ENCODE data around the gene CD101.

The CD101 gene

DNA sequence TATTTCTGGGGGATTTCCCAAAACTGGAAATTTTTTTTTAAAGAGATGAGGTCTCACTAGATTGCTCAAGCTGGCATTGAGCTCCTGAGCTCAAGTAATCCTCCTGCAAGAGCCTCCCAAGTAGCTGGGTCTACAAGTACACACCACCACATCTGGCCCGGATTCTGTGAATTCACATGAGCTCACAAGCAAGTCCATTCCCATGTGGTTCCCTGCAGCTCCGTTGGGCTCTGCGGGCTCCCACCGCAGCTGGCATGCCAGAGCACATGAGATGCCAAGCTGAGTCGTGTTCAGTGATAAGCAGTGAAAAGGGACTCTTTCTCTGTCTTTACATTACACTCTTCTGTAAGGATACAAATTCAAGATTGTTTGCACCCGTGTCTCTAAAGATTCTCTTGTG, 36.7 kb downstream of the CD101 start:
- Histone ChIP-seq H3K4me2 (ENCODE audit: insufficient read depth, low read length) (no peak overlapping the region), H3K4me3 (ENCODE audit: low read depth in 1 of 2, low read length in 2 of 2) (no peak overlapping the region), H4K20me1 (ENCODE audit: insufficient read depth, low read length) (no peaks in the 10 kb centered on the region), H3K79me2 (ENCODE audit: insufficient read depth, low read length) (no peaks in the 10 kb centered on the region), H3K9ac (ENCODE audit: low read depth, low read length) (no peak overlapping the region), H3K9me3 (ENCODE audit: insufficient read depth, low read length, severe bottlenecking) (no peaks in the 10 kb centered on the region), H2AFZ (ENCODE audit: low read depth, low read length) (no peak overlapping the region), H3K27ac (ENCODE audit: low read length) (no peak overlapping the region), H3K4me1 (ENCODE audit: insufficient read depth, low read length) (no peaks in the 10 kb centered on the region), H3K36me3 (ENCODE audit: insufficient read depth, low read length) (no peaks in the 10 kb centered on the region), H3K27me3 (ENCODE audit: insufficient read depth, low read length, poor library complexity) (no peaks in the 10 kb centered on the region)
- no peak for ATAC-seq (ENCODE audit: insufficient read depth, low read depth)
- DNase-seq = no peak
- TF ChIP-seq, protein P1, sequence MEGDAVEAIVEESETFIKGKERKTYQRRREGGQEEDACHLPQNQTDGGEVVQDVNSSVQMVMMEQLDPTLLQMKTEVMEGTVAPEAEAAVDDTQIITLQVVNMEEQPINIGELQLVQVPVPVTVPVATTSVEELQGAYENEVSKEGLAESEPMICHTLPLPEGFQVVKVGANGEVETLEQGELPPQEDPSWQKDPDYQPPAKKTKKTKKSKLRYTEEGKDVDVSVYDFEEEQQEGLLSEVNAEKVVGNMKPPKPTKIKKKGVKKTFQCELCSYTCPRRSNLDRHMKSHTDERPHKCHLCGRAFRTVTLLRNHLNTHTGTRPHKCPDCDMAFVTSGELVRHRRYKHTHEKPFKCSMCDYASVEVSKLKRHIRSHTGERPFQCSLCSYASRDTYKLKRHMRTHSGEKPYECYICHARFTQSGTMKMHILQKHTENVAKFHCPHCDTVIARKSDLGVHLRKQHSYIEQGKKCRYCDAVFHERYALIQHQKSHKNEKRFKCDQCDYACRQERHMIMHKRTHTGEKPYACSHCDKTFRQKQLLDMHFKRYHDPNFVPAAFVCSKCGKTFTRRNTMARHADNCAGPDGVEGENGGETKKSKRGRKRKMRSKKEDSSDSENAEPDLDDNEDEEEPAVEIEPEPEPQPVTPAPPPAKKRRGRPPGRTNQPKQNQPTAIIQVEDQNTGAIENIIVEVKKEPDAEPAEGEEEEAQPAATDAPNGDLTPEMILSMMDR (IDR thresholded peaks at IDR 0.05; ENCODE audit: borderline replicate concordance, extremely low read depth, low read length, poor library complexity, severe bottlenecking) = no peak
- no peak for TF ChIP-seq EZH2 (IDR thresholded peaks at IDR 0.05; ENCODE audit: borderline replicate concordance, low read depth, low read length, severe bottlenecking)

DNA sequence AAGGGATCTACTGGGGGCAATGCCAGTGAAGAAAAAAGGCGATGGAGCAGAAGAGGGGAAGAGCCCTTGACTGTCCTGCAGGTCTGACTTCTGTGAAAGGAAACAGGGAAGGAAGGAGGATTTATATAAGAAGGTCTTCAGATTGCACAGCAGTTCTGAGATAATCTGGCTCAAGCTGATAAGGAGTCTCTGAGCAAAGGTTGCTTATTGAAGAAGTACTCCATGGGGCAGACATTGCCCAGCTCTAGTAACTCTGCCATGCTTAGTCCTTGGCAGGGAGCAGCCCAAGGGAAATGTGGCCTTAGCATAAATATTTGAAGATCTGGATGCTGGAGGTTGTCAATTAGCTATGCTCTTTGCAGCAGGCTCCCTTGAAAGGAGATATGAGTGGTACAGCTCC, 42.7 kb downstream of the CD101 start:
- Histone ChIP-seq H3K36me3 (ENCODE audit: insufficient read depth, low read length) (peaks cover 9% of the 10 kb centered on the region), H4K20me1 (ENCODE audit: insufficient read depth, low read length) (no peaks in the 10 kb centered on the region), H3K27me3 (ENCODE audit: insufficient read depth, low read length, poor library complexity) (no peaks in the 10 kb centered on the region), H3K27ac (ENCODE audit: low read length) (no peak overlapping the region), H2AFZ (ENCODE audit: low read depth, low read length) (no peak overlapping the region), H3K9me3 (ENCODE audit: insufficient read depth, low read length, severe bottlenecking) (no peaks in the 10 kb centered on the region), H3K9ac (ENCODE audit: low read depth, low read length) (no peak overlapping the region), H3K79me2 (ENCODE audit: insufficient read depth, low read length) (no peaks in the 10 kb centered on the region), H3K4me1 (ENCODE audit: insufficient read depth, low read length) (no peaks in the 10 kb centered on the region), H3K4me3 (ENCODE audit: low read depth in 1 of 2, low read length in 2 of 2) (no peak overlapping the region), H3K4me2 (ENCODE audit: insufficient read depth, low read length) (no peak overlapping the region)
- ATAC-seq (ENCODE audit: insufficient read depth, low read depth) (no peak), DNase-seq (no peak)
- TF ChIP-seq, protein P1 (IDR thresholded peaks at IDR 0.05; ENCODE audit: borderline replicate concordance, extremely low read depth, low read length, poor library complexity, severe bottlenecking) = no peak
- no peak for TF ChIP-seq EZH2 (IDR thresholded peaks at IDR 0.05; ENCODE audit: borderline replicate concordance, low read depth, low read length, severe bottlenecking)

DNA sequence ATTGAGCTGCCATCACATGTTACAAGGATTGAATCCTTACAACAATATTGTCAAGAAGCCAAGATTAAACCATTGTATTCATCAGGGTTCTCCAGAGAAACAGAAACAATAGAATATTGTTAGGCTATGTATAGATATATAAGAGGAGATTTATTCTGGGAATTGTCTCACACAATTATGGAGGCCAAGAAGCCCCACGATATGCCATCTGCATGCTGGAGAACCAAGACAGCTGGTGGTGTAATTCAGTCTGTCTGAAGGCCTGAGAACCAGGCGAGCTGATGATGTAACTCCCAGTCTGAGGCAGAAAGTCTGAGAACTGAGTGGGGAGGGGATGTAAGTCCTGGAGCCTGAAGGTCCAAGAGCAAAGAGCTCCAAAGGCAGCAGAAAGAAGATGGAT, 44.1 kb downstream of the CD101 start:
- H3K9me3 ChIP-seq (ENCODE audit: insufficient read depth, low read length, severe bottlenecking) = no peaks in the 10 kb centered on the region

More for the DNA sequence above, 44.1 kb downstream of the CD101 start:
- Histone ChIP-seq H3K36me3 (ENCODE audit: insufficient read depth, low read length) (peaks cover 15% of the 10 kb centered on the region), H3K27ac (ENCODE audit: low read length) (no peak overlapping the region), H3K79me2 (ENCODE audit: insufficient read depth, low read length) (no peaks in the 10 kb centered on the region), H2AFZ (ENCODE audit: low read depth, low read length) (no peak overlapping the region), H3K9ac (ENCODE audit: low read depth, low read length) (no peak overlapping the region), H3K4me2 (ENCODE audit: insufficient read depth, low read length) (no peak overlapping the region), H3K4me1 (ENCODE audit: insufficient read depth, low read length) (no peaks in the 10 kb centered on the region), H4K20me1 (ENCODE audit: insufficient read depth, low read length) (no peaks in the 10 kb centered on the region), H3K27me3 (ENCODE audit: insufficient read depth, low read length, poor library complexity) (no peaks in the 10 kb centered on the region), H3K4me3 (ENCODE audit: low read depth in 1 of 2, low read length in 2 of 2) (no peak overlapping the region)
- DNase-seq = no peak
- no peak for TF ChIP-seq EZH2 (IDR thresholded peaks at IDR 0.05; ENCODE audit: borderline replicate concordance, low read depth, low read length, severe bottlenecking)
- TF ChIP-seq, protein P1 (IDR thresholded peaks at IDR 0.05; ENCODE audit: borderline replicate concordance, extremely low read depth, low read length, poor library complexity, severe bottlenecking) = no peak
- no peak for ATAC-seq (ENCODE audit: insufficient read depth, low read depth)

Measured in DND-41 (cell line).